K562 (cell line): ENCODE measurements around the gene CLCN1. TPM values are rescaled to one million over a fixed set of nuclear protein-coding genes. Genes with fewer than 3 reads are reported as not detected.

Source experiments
- BHLHE40 ChIP-seq: IDR thresholded peaks from 2 replicates; pipeline ENCODE4 v1.6.1; 2011; ENCODE audit warnings: low read length, improper control_type of control experiment
- RBM14 ChIP-seq: fragments of 200-400 bp; formaldehyde crosslinking; IDR thresholded peaks from 2 replicates; pipeline ENCODE4 v1.6.1; 2018; ENCODE audit warnings: low read depth, mild to moderate bottlenecking, low read length, moderate library complexity, borderline replicate concordance; ENCODE audit not compliant: insufficient read depth
- RCOR1 ChIP-seq, 2 experiments: IDR thresholded peaks; 2 replicates each; pipeline ENCODE4 v1.6.1; 2012; ENCODE audit warnings: low read depth in 2 of 2, low read length in 2 of 2, borderline replicate concordance in 1 of 2, improper control_type of control experiment in 1 of 2
- SETDB1 ChIP-seq: IDR thresholded peaks from one replicate; pipeline ENCODE4 v1.6.1; 2012; ENCODE audit warnings: low read length, control low read depth, inconsistent platforms
- SRSF7 ChIP-seq: fragments of 200-400 bp; formaldehyde crosslinking; optimal IDR thresholded peaks from 2 replicates; pipeline ENCODE3; 2017; ENCODE audit warnings: mild to moderate bottlenecking, low read depth, low read length
- TAL1 ChIP-seq: fragments of 450-650 bp; IDR thresholded peaks from 2 replicates; pipeline ENCODE4 v1.6.1; 2016; ENCODE audit warnings: mild to moderate bottlenecking
- TBL1XR1 ChIP-seq, 2 experiments: IDR thresholded peaks; 2 replicates each; pipeline ENCODE4 v1.6.1; 2012; ENCODE audit warnings: improper control_type of control experiment in 2 of 2, low read length in 2 of 2, mild to moderate bottlenecking in 1 of 2
- ZFP1 ChIP-seq: fragments of 450-650 bp; formaldehyde crosslinking; IDR thresholded peaks from 2 replicates; pipeline ENCODE4 v1.4.0; 2020; ENCODE audit warnings: mild to moderate bottlenecking, mixed read lengths
- ZNF274 ChIP-seq: IDR thresholded peaks from 2 replicates; pipeline ENCODE4 v1.6.1; 2011; ENCODE audit warnings: low read depth, mild to moderate bottlenecking, low read length, moderate library complexity, borderline replicate concordance
- ZNF277 ChIP-seq: fragments of 250-450 bp; sonication (Bioruptor Pico); IDR thresholded peaks from 2 replicates; pipeline ENCODE4 v1.8.0; 2022; ENCODE audit warnings: inconsistent platforms, mild to moderate bottlenecking, moderate library complexity, borderline replicate concordance
- ZNF407 ChIP-seq: fragments of 450-650 bp; IDR thresholded peaks from 2 replicates; pipeline ENCODE4 v1.6.1; 2016; ENCODE audit warnings: low read depth
- ZNF511 ChIP-seq: sonication (generic); formaldehyde crosslinking; IDR thresholded peaks from 2 replicates; pipeline ENCODE4 v1.8.0; 2022; ENCODE audit warnings: mild to moderate bottlenecking, missing genetic modification reagents
- ZNF512 ChIP-seq: IDR thresholded peaks from 2 replicates; pipeline ENCODE4 v1.6.1; 2016; ENCODE audit warnings: missing genetic modification characterization, missing compliant biosample characterization
- ZNF740 ChIP-seq, 3 experiments: fragments of 200-800 bp in 1 of 3; sonication (Bioruptor generic) in 1 of 3; sonication (generic) in 1 of 3; formaldehyde crosslinking in 1 of 3; IDR thresholded peaks; 2 replicates each; pipeline versions ENCODE4 v1.6.1 to v1.8.0; 2016 to 2022; ENCODE audit warnings: mild to moderate bottlenecking in 2 of 3, missing compliant biosample characterization in 2 of 3, missing genetic modification characterization in 2 of 3, missing genetic modification reagents in 1 of 3
- polyA plus RNA-seq, 8 experiments: library from polyadenylated mRNA; depleted of rRNA in 4 of 8; stranded (reverse) in 5 of 8; unstranded in 3 of 8; fragments of >200 nt; fragmentation: Nextera tagmentation in 2 of 8; fragmentation: Illumina TruSeq in 1 of 8; extraction: Ambion mirVana in 2 of 8; extraction: Trizol in 1 of 8; gene quantifications; 2 replicates each; pipeline versions ENCODE4 v1.2.1 to v1.2.3, GENCODE V29; 2011 to 2014; ENCODE audit warnings: inconsistent platforms in 1 of 8, missing spikeins in 1 of 8
- total RNA-seq, 7 experiments: library from RNA; depleted of rRNA in 6 of 7; stranded (reverse); fragments of >200 nt in 6 of 7; fragmentation: Illumina TruSeq in 2 of 7; extraction: Trizol in 2 of 7; gene quantifications; 2 replicates each; pipeline versions ENCODE4 v1.2.1 to v1.2.3, GENCODE V29; 2011 to 2021; ENCODE audit warnings: low replicate concordance in 1 of 7

CLCN1 gene
- total and polyA plus RNA-seq, 9 of the 15 experiments (the other 6 are each of a cell fraction or from before 2014, with no cell fraction given) = 0.01 to 0.11 (median 0.04) TPM; not detected in 4

GRCh38 chr7:143269251-143269650, 46.7 kb upstream of the CLCN1 start (continued):
- TF ChIP-seq RCOR1 (IDR thresholded peaks at IDR 0.05; ENCODE audit: borderline replicate concordance in 1 of 2, low read depth in 2 of 2, low read length in 2 of 2) (0 out of 4 replicates have a peak, but pooled peaks of 1 of the 2 experiments have one; percentile 18), ZNF511 (CRISPR knock-in tag) (no peak), TAL1 (no peak), BHLHE40 (no peak), ZNF274 (0 out of 2 replicates have a peak, but pooled peaks have one; percentile 39), ZNF512 (no peak), ZNF740 (CRISPR knock-in tag; IDR thresholded peaks at IDR 0.05) (no peak), ZNF740 (tag; IDR thresholded peaks at IDR 0.05) (no peak), TBL1XR1 (IDR thresholded peaks at IDR 0.05; ENCODE audit: low read length in 2 of 2) (no peak), ZNF277 (CRISPR knock-in tag) (no peak), ZFP1 (CRISPR knock-in tag) (no peak), RBM14 (no peak), SETDB1 (peak; percentile 58), SRSF7 (no peak), ZNF407 (no peak)
